Ishikawa (cell line): ENCODE data around the gene CCDC88A.

Experiments
- CEBPB ChIP-seq: IDR thresholded peaks from 2 replicates; pipeline ENCODE4 v1.6.1; 2012
- EGR1 ChIP-seq: IDR thresholded peaks from 2 replicates; pipeline ENCODE4 v1.6.1; 2012
- EP300 ChIP-seq: IDR thresholded peaks from 2 replicates; pipeline ENCODE4 v1.6.1; 2012; ENCODE audit warnings: borderline replicate concordance
- FOXM1 ChIP-seq: IDR thresholded peaks from 2 replicates; pipeline ENCODE4 v1.6.1; 2012; ENCODE audit warnings: low read depth, borderline replicate concordance
- MAX ChIP-seq: IDR thresholded peaks from 2 replicates; pipeline ENCODE4 v1.6.1; 2012
- NFIC ChIP-seq: IDR thresholded peaks from 2 replicates; pipeline ENCODE4 v1.6.1; 2012
- RAD21 ChIP-seq: IDR thresholded peaks from 2 replicates; pipeline ENCODE4 v1.6.1; 2012; ENCODE audit warnings: low read depth
- REST ChIP-seq: IDR thresholded peaks from 2 replicates; pipeline ENCODE4 v1.6.1; 2012; ENCODE audit warnings: low read depth, mild to moderate bottlenecking
- TAF1 ChIP-seq: IDR thresholded peaks from 2 replicates; pipeline ENCODE4 v1.6.1; 2012; ENCODE audit warnings: low read depth, mild to moderate bottlenecking
- TCF12 ChIP-seq: IDR thresholded peaks from 2 replicates; pipeline ENCODE4 v1.6.1; 2012; ENCODE audit warnings: low read depth
- TEAD4 ChIP-seq: IDR thresholded peaks from 2 replicates; pipeline ENCODE4 v1.6.1; 2012
- USF1 ChIP-seq: IDR thresholded peaks from 2 replicates; pipeline ENCODE4 v1.6.1; 2012
- YY1 ChIP-seq: IDR thresholded peaks from 2 replicates; pipeline ENCODE4 v1.6.1; 2012; ENCODE audit warnings: low read depth

- TF ChIP-seq TCF12: no peak
- TF ChIP-seq EP300: no peak
- TF ChIP-seq FOXM1: no peak
- TF ChIP-seq REST: no peak
- TF ChIP-seq TAF1: no peak
- TF ChIP-seq RAD21: no peak
- no peak for TF ChIP-seq CEBPB
- no peak for TF ChIP-seq NFIC
- TF ChIP-seq YY1: no peak
- TF ChIP-seq USF1: no peak
- no peak for TF ChIP-seq EGR1
- TF ChIP-seq MAX: no peak
- no peak for TF ChIP-seq TEAD4
Measured at GRCh38 chr2:55459279-55459678, 39.6 kb upstream of the CCDC88A start.
